GM23338 (cell line): Measurements from ENCODE around the gene ZNF106. TPM values are rescaled to one million over a fixed set of nuclear protein-coding genes. Genes with fewer than 3 reads are reported as not detected.

Experiments
- ATAC-seq: fragments of 200-7000 bp; cut with Tn5 transposase; 3 replicates; pipeline ENCODE4 v1.9.1; 2020
- DNase-seq: peaks from one replicate; pipeline ENCODE4 v3.0.0-alpha.2; 2015; ENCODE audit warnings: low spot score
- H2AFZ ChIP-seq: fragments of 200-600 bp; sonication (generic); 2 replicates; pipeline ENCODE4 v1.8.0; 2016; ENCODE audit warnings: antibody characterized with exemption, mild to moderate bottlenecking, moderate library complexity
- H3F3A ChIP-seq: fragments of 200-600 bp; sonication (generic); replicated peaks from 2 replicates; pipeline ENCODE4 v1.8.0; 2017; ENCODE audit warnings: antibody characterized with exemption, mixed run types, low read depth
- H3K27ac ChIP-seq: fragments of 200-600 bp; sonication (generic); 2 replicates; pipeline ENCODE4 v1.6.1; 2016; ENCODE audit warnings: low read depth
- H3K27me3 ChIP-seq: fragments of 200-600 bp; sonication (generic); 2 replicates; pipeline ENCODE4 v1.8.0; 2016; ENCODE audit warnings: mild to moderate bottlenecking, mixed run types, moderate library complexity; ENCODE audit not compliant: insufficient read depth
- H3K36me3 ChIP-seq: fragments of 200-600 bp; sonication (generic); 2 replicates; pipeline ENCODE4 v1.8.0; 2016; ENCODE audit warnings: mild to moderate bottlenecking; ENCODE audit not compliant: insufficient read depth
- H3K4me1 ChIP-seq: fragments of 200-600 bp; sonication (generic); 2 replicates; pipeline ENCODE4 v1.8.0; 2016; ENCODE audit warnings: mild to moderate bottlenecking, moderate library complexity; ENCODE audit not compliant: insufficient read depth
- H3K4me2 ChIP-seq: fragments of 200-600 bp; sonication (generic); 2 replicates; pipeline ENCODE4 v1.7.1; 2017; ENCODE audit warnings: mixed run types
- H3K4me3 ChIP-seq: fragments of 200-600 bp; sonication (generic); 2 replicates; pipeline ENCODE4 v1.6.1; 2016; ENCODE audit warnings: mixed run types
- H3K79me2 ChIP-seq: fragments of 200-600 bp; sonication (generic); replicated peaks from 2 replicates; pipeline ENCODE4 v1.8.0; 2017; ENCODE audit warnings: mild to moderate bottlenecking; ENCODE audit not compliant: insufficient read depth
- H3K9me2 ChIP-seq: fragments of 200-600 bp; sonication (generic); 2 replicates; pipeline ENCODE4 v1.8.0; 2017; ENCODE audit not compliant: insufficient read depth
- H4K20me1 ChIP-seq: fragments of 200-600 bp; sonication (generic); replicated peaks from 2 replicates; pipeline ENCODE4 v1.8.0; 2017; ENCODE audit warnings: mild to moderate bottlenecking; ENCODE audit not compliant: insufficient read depth
- H3K27ac Mint-ChIP-seq: 2 replicates; pipeline ENCODE4 v1.8.0; 2020; ENCODE audit warnings: inconsistent platforms, mild to moderate bottlenecking, moderate library complexity, mixed read lengths
- H3K27me3 Mint-ChIP-seq: 3 replicates; pipeline ENCODE4 v1.8.0; 2022; ENCODE audit warnings: low read depth, mild to moderate bottlenecking, moderate library complexity, mixed read lengths, inconsistent platforms; ENCODE audit not compliant: insufficient read depth, poor library complexity
- H3K36me3 Mint-ChIP-seq: 3 replicates; pipeline ENCODE4 v1.8.0; 2021; ENCODE audit warnings: low read depth, mild to moderate bottlenecking, inconsistent platforms, moderate library complexity, mixed read lengths
- H3K4me1 Mint-ChIP-seq: 3 replicates; pipeline ENCODE4 v1.8.0; 2020; ENCODE audit warnings: mild to moderate bottlenecking, inconsistent platforms, mixed read lengths
- H3K4me3 Mint-ChIP-seq: 3 replicates; pipeline ENCODE4 v1.8.0; 2021; ENCODE audit warnings: moderate library complexity, mild to moderate bottlenecking, inconsistent platforms, mixed read lengths
- H3K9me3 Mint-ChIP-seq: 3 replicates; pipeline ENCODE4 v1.8.0; 2020; ENCODE audit warnings: moderate library complexity, mild to moderate bottlenecking, inconsistent platforms, mixed read lengths
- CREB1 ChIP-seq: fragments of 250-450 bp; sonication (Bioruptor Pico); IDR thresholded peaks from 2 replicates; pipeline ENCODE4 v1.5.0; 2020; ENCODE audit warnings: low read depth, mild to moderate bottlenecking, moderate library complexity
- EZH2phosphoT487 ChIP-seq: fragments of 200-600 bp; sonication (generic); IDR thresholded peaks from one replicate; pipeline ENCODE4 v1.8.1; 2018; ENCODE audit warnings: antibody characterized with exemption; ENCODE audit not compliant: unreplicated experiment
- JUNB ChIP-seq: IDR thresholded peaks from one replicate; pipeline ENCODE4 v1.6.1; 2016; ENCODE audit warnings: antibody characterized with exemption; ENCODE audit not compliant: unreplicated experiment
- NANOG ChIP-seq: IDR thresholded peaks from 2 replicates; pipeline ENCODE4 v1.6.1; 2016; ENCODE audit warnings: antibody characterized with exemption, borderline replicate concordance
- POLR2AphosphoS5 ChIP-seq: IDR thresholded peaks from 2 replicates; pipeline ENCODE4 v1.6.1; 2016; ENCODE audit warnings: antibody characterized with exemption, low read depth
- REST ChIP-seq: IDR thresholded peaks from one replicate; pipeline ENCODE4 v1.6.1; 2018; ENCODE audit warnings: antibody characterized with exemption; ENCODE audit not compliant: unreplicated experiment
- STAT1 ChIP-seq: IDR thresholded peaks from one replicate; pipeline ENCODE4 v1.6.1; 2016; ENCODE audit warnings: antibody characterized with exemption; ENCODE audit not compliant: unreplicated experiment
- ZNF114 ChIP-seq: fragments of 250-450 bp; sonication (Bioruptor Pico); IDR thresholded peaks from 2 replicates; pipeline ENCODE4 v1.5.0; 2020; ENCODE audit warnings: mild to moderate bottlenecking, moderate library complexity
- ZNF462 ChIP-seq: fragments of 250-450 bp; sonication (Bioruptor Pico); IDR thresholded peaks from 2 replicates; pipeline ENCODE4 v1.5.0; 2020; ENCODE audit warnings: mild to moderate bottlenecking, moderate library complexity
- polyA plus RNA-seq: library from polyadenylated mRNA; unstranded; fragments of >200 nt; fragmentation: Nextera tagmentation; extraction: Ambion mirVana; gene quantifications from 2 replicates; pipeline ENCODE4 v1.2.1, GENCODE V29; 2016
- total RNA-seq: library from RNA; depleted of rRNA; stranded (reverse); fragments of >200 nt; shearing (Covaris generic); gene quantifications from 2 replicates; pipeline ENCODE4 v1.2.3, GENCODE V29; 2014
- TF ChIP-seq, protein P1 (sequence below), 2 experiments: fragments of 200-600 bp in 1 of 2; sonication (generic) in 1 of 2; conservative IDR thresholded peaks; 2 replicates each; pipeline versions ENCODE4 v1.5.1 to v1.6.1; 2016 to 2017; ENCODE audit warnings: antibody characterized with exemption in 2 of 2, low read depth in 2 of 2, mild to moderate bottlenecking in 2 of 2, moderate library complexity in 1 of 2
- TF ChIP-seq, protein P2 (sequence below): IDR thresholded peaks from 2 replicates; pipeline ENCODE4 v1.6.1; 2016; ENCODE audit warnings: antibody characterized with exemption

Gene ZNF106
- total and polyA plus RNA-seq, 2 experiments from 2014 or later, result 48.0 to 53.7 TPM

DNA sequence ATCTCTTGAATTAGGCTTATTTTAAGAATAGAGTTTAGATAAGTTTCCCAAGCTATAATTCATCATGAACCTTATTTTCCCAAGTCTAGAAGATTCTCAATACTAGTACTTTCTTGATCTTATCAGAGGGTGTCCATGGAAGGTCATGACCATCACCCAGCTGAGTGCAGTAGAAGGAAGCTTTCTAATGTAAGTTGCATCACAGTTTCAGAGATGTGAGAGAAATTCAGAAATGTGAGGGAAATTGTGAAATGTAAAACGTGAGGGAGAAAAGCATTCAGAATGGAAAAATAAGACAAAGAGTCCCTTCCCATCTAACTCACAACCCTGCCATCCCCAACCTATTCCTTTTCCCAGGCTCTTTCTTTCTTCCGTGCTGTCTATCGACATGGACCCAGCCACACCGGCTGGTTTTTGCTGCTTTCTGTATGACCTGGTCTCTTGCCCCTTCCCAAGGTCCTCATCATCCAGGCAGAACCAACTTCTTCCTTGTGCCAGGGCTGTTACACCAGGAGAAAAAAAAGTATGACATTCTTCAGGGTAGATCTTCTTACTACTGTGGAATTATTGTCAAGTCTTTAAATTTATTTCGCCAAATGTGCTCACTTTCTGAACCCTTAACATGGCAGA, 124.9 kb downstream of the ZNF106 start:
- H3K9me3 Mint-ChIP-seq, result peaks cover 18% of the 10 kb centered on the region
- ATAC-seq, result no peak

More for the DNA sequence above, 124.9 kb downstream of the ZNF106 start:
- H3K27me3 ChIP-seq, result no peaks in the 10 kb centered on the region
- no peak overlapping the region for H3K27ac ChIP-seq
- no peak for DNase-seq
- no peaks in the 10 kb centered on the region for H4K20me1 ChIP-seq
- no peak overlapping the region for H3K4me2 ChIP-seq
- no peak overlapping the region for H3K27ac Mint-ChIP-seq
- no peak overlapping the region for H3K4me3 Mint-ChIP-seq
- H3K36me3 Mint-ChIP-seq, result peaks cover 11% of the 10 kb centered on the region
- peaks cover 19% of the 10 kb centered on the region for H3K4me1 ChIP-seq
- no peaks in the 10 kb centered on the region for H3K79me2 ChIP-seq
- no peaks in the 10 kb centered on the region for H3F3A ChIP-seq
- H3K9me2 ChIP-seq, result peaks cover 31% of the 10 kb centered on the region
- no peaks in the 10 kb centered on the region; the same call in 1 of the 2 replicates for H3K36me3 ChIP-seq
- no peak overlapping the region for H2AFZ ChIP-seq
- no peak overlapping the region for H3K4me3 ChIP-seq
- TF ChIP-seq, protein P1, sequence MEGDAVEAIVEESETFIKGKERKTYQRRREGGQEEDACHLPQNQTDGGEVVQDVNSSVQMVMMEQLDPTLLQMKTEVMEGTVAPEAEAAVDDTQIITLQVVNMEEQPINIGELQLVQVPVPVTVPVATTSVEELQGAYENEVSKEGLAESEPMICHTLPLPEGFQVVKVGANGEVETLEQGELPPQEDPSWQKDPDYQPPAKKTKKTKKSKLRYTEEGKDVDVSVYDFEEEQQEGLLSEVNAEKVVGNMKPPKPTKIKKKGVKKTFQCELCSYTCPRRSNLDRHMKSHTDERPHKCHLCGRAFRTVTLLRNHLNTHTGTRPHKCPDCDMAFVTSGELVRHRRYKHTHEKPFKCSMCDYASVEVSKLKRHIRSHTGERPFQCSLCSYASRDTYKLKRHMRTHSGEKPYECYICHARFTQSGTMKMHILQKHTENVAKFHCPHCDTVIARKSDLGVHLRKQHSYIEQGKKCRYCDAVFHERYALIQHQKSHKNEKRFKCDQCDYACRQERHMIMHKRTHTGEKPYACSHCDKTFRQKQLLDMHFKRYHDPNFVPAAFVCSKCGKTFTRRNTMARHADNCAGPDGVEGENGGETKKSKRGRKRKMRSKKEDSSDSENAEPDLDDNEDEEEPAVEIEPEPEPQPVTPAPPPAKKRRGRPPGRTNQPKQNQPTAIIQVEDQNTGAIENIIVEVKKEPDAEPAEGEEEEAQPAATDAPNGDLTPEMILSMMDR (conservative IDR thresholded peaks at IDR 0.05; ENCODE audit: low read depth in 2 of 2), result no peak
- no peak for TF ChIP-seq POLR2AphosphoS5
- no peak for TF ChIP-seq EZH2phosphoT487
- TF ChIP-seq REST, result no peak
- TF ChIP-seq, protein P2, sequence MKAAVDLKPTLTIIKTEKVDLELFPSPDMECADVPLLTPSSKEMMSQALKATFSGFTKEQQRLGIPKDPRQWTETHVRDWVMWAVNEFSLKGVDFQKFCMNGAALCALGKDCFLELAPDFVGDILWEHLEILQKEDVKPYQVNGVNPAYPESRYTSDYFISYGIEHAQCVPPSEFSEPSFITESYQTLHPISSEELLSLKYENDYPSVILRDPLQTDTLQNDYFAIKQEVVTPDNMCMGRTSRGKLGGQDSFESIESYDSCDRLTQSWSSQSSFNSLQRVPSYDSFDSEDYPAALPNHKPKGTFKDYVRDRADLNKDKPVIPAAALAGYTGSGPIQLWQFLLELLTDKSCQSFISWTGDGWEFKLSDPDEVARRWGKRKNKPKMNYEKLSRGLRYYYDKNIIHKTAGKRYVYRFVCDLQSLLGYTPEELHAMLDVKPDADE, result no peak
- TF ChIP-seq ZNF462, result no peak
- no peak for TF ChIP-seq ZNF114 (CRISPR knock-in tag)
- TF ChIP-seq NANOG, result no peak
- TF ChIP-seq STAT1, result no peak
- no peak for TF ChIP-seq JUNB
- no peak for TF ChIP-seq CREB1 (CRISPR knock-in tag)
- peaks cover 14% of the 10 kb centered on the region for H3K4me1 Mint-ChIP-seq
- peaks cover 3% of the 10 kb centered on the region for H3K27me3 Mint-ChIP-seq
